ENCODE data around the gene CORIN.
"Not testable (repeated sequence)": the region's sequence is repeated elsewhere in the genome, so short reads cannot be mapped to it uniquely, and the experiment has no call there.

The CORIN gene

GRCh38 chr4:47763279-47763678 lies 74.6 kb downstream of the CORIN start:
- DNase-seq: no peak

- DNase-seq: no peak
Measured at GRCh38 chr4:47762376-47763266, 75.2 kb downstream of the CORIN start.

GRCh38 chr4:47753316-47753715 lies 84.6 kb downstream of the CORIN start:
- DNase-seq: not testable (repeated sequence)

- DNase-seq: no peak
Measured at GRCh38 chr4:47752214-47752613, 85.7 kb downstream of the CORIN start.

- DNase-seq: no peak
Measured at GRCh38 chr4:47750788-47751187, 87.1 kb downstream of the CORIN start.

GRCh38 chr4:47749858-47750257 lies 88.0 kb downstream of the CORIN start:
- DNase-seq: no peak

- DNase-seq: no peak
Measured at GRCh38 chr4:47749060-47749459, 88.8 kb downstream of the CORIN start.

GRCh38 chr4:47747846-47748494 lies 89.9 kb downstream of the CORIN start:
- DNase-seq: no peak

- no peak for DNase-seq
Measured at GRCh38 chr4:47747211-47747610, 90.7 kb downstream of the CORIN start.

GRCh38 chr4:47746122-47746521 lies 91.7 kb downstream of the CORIN start:
- no peak for DNase-seq

GRCh38 chr4:47744843-47745382 lies 93.0 kb downstream of the CORIN start:
- no peak for DNase-seq

GRCh38 chr4:47744253-47744652 lies 93.6 kb downstream of the CORIN start:
- DNase-seq: no peak

- no peak for DNase-seq
Measured at GRCh38 chr4:47741200-47741599, 96.7 kb downstream of the CORIN start.

GRCh38 chr4:47737326-47737725 lies 100.5 kb downstream of the CORIN start:
- no peak for DNase-seq

GRCh38 chr4:47736555-47736954 lies 101.3 kb downstream of the CORIN start:
- no peak for DNase-seq

- no peak for DNase-seq
Measured at GRCh38 chr4:47736146-47736545, 101.7 kb downstream of the CORIN start.

GRCh38 chr4:47733302-47734175 lies 104.3 kb downstream of the CORIN start:
- no peak for DNase-seq

- DNase-seq: no peak
Measured at GRCh38 chr4:47731182-47731581, 106.7 kb downstream of the CORIN start.

- no peak for DNase-seq
Measured at GRCh38 chr4:47729131-47729680, 108.7 kb downstream of the CORIN start.

- DNase-seq: no peak
Measured at GRCh38 chr4:47721892-47722575, 115.8 kb downstream of the CORIN start.

- DNase-seq: no peak
Measured at GRCh38 chr4:47721485-47721884, 116.4 kb downstream of the CORIN start.

- no peak for DNase-seq
Measured at GRCh38 chr4:47720787-47721186, 117.1 kb downstream of the CORIN start.
